Osteoblast (primary cell): Measurements from ENCODE around the gene R3HCC1L. TPM values are rescaled to one million over a fixed set of nuclear protein-coding genes. Genes with fewer than 3 reads are reported as not detected.

Source experiments
- DNase-seq: peaks from one replicate; pipeline ENCODE4 v3.0.0; 2011; ENCODE audit warnings: low spot score, mixed read lengths; ENCODE audit not compliant: insufficient read length; ENCODE audit errors: missing footprints
- H2AFZ ChIP-seq: 2 replicates; pipeline ENCODE4 v1.6.0; 2011; ENCODE audit warnings: mild to moderate bottlenecking, low read length
- H3K27ac ChIP-seq: 2 replicates; pipeline ENCODE4 v1.5.1; 2011; ENCODE audit warnings: mild to moderate bottlenecking, low read depth, low read length, moderate library complexity
- H3K27me3 ChIP-seq: 2 replicates; pipeline ENCODE4 v1.6.0; 2012; ENCODE audit warnings: mild to moderate bottlenecking, control low read depth, inconsistent platforms, low read length, moderate library complexity; ENCODE audit not compliant: insufficient read depth
- H3K36me3 ChIP-seq: 2 replicates; pipeline ENCODE4 v1.5.1; 2011; ENCODE audit warnings: mild to moderate bottlenecking, low read length, control low read depth, moderate library complexity; ENCODE audit not compliant: insufficient read depth
- H3K4me1 ChIP-seq: 2 replicates; pipeline ENCODE4 v1.5.1; 2011; ENCODE audit warnings: mild to moderate bottlenecking, low read length, control low read depth, moderate library complexity; ENCODE audit not compliant: insufficient read depth
- H3K4me2 ChIP-seq: 2 replicates; pipeline ENCODE4 v1.6.0; 2011; ENCODE audit warnings: mild to moderate bottlenecking, low read length; ENCODE audit not compliant: insufficient read depth
- H3K4me3 ChIP-seq: fragments of 200-600 bp; sonication (generic); 3 replicates; pipeline ENCODE4 v1.5.1; 2012; ENCODE audit warnings: mild to moderate bottlenecking, low read length, inconsistent platforms; ENCODE audit not compliant: insufficient read depth
- H3K79me2 ChIP-seq: 2 replicates; pipeline ENCODE4 v1.6.0; 2012; ENCODE audit warnings: mild to moderate bottlenecking, low read length, control low read depth, inconsistent platforms; ENCODE audit not compliant: insufficient read depth
- H3K9me3 ChIP-seq: 2 replicates; pipeline ENCODE4 v1.5.1; 2011; ENCODE audit warnings: low read depth, low read length, control low read depth
- H4K20me1 ChIP-seq: 2 replicates; pipeline ENCODE4 v1.6.0; 2012; ENCODE audit warnings: mild to moderate bottlenecking, low read length, control low read depth; ENCODE audit not compliant: insufficient read depth
- CTCF ChIP-seq: IDR thresholded peaks from 2 replicates; pipeline ENCODE4 v1.5.1; 2011; ENCODE audit warnings: mild to moderate bottlenecking, low read depth, low read length, moderate library complexity; ENCODE audit errors: extremely low read depth
- total RNA-seq: library from RNA; depleted of rRNA; stranded (reverse); fragments of >200 nt; gene quantifications from 2 replicates; pipeline ENCODE4 v1.2.3, GENCODE V29; 2012

R3HCC1L gene
- total RNA-seq, 1 donor = 15.9 TPM

GRCh38 chr10:98252464-98252863 lies 118.0 kb downstream of the R3HCC1L start:
- H3K27ac ChIP-seq = no peak overlapping the region
- H2AFZ ChIP-seq = no peak overlapping the region
- H3K36me3 ChIP-seq = peaks cover 64% of the 10 kb centered on the region
- no peak for TF ChIP-seq CTCF
- H3K79me2 ChIP-seq = no peaks in the 10 kb centered on the region
- H3K4me1 ChIP-seq = no peaks in the 10 kb centered on the region
- no peak overlapping the region for H3K4me3 ChIP-seq
- H3K9me3 ChIP-seq = no peaks in the 10 kb centered on the region
- no peak overlapping the region for H3K4me2 ChIP-seq
- H4K20me1 ChIP-seq = no peaks in the 10 kb centered on the region
- DNase-seq = no peak
- H3K27me3 ChIP-seq = no peaks in the 10 kb centered on the region

- H3K4me3 ChIP-seq = no peak overlapping the region
Measured at GRCh38 chr10:98253499-98253898, 119.0 kb downstream of the R3HCC1L start.

GRCh38 chr10:98254234-98254974 lies 119.9 kb downstream of the R3HCC1L start:
- no peaks in the 10 kb centered on the region for H3K4me1 ChIP-seq
- H3K27ac ChIP-seq = no peak overlapping the region
- H3K36me3 ChIP-seq = peaks cover 61% of the 10 kb centered on the region
- H3K27me3 ChIP-seq = no peaks in the 10 kb centered on the region
- no peak overlapping the region for H2AFZ ChIP-seq
- no peak for DNase-seq
- no peak for TF ChIP-seq CTCF
- H3K79me2 ChIP-seq = no peaks in the 10 kb centered on the region
- H3K9me3 ChIP-seq = no peaks in the 10 kb centered on the region
- H3K4me3 ChIP-seq = no peak overlapping the region
- H3K4me2 ChIP-seq = no peak overlapping the region
- no peaks in the 10 kb centered on the region for H4K20me1 ChIP-seq

More at GRCh38 chr10:98253499-98253898, 119.0 kb downstream of the R3HCC1L start:
- Histone ChIP-seq H3K9me3 (no peaks in the 10 kb centered on the region), H4K20me1 (no peaks in the 10 kb centered on the region), H2AFZ (no peak overlapping the region), H3K79me2 (no peaks in the 10 kb centered on the region), H3K27ac (no peak overlapping the region), H3K4me2 (no peak overlapping the region), H3K27me3 (no peaks in the 10 kb centered on the region), H3K4me1 (no peaks in the 10 kb centered on the region), H3K36me3 (peaks cover 61% of the 10 kb centered on the region)
- no peak for TF ChIP-seq CTCF
- DNase-seq = no peak

- Histone ChIP-seq H3K4me1 (no peaks in the 10 kb centered on the region), H3K9me3 (no peaks in the 10 kb centered on the region), H2AFZ (no peak overlapping the region), H3K79me2 (no peaks in the 10 kb centered on the region), H3K4me2 (no peak overlapping the region), H3K4me3 (no peak overlapping the region), H3K36me3 (peaks cover 55% of the 10 kb centered on the region), H3K27me3 (no peaks in the 10 kb centered on the region), H3K27ac (no peak overlapping the region), H4K20me1 (peaks cover 3% of the 10 kb centered on the region)
- DNase-seq = no peak
- no peak for TF ChIP-seq CTCF
Measured at GRCh38 chr10:98255146-98255877, 120.9 kb downstream of the R3HCC1L start.
